Measurements from ENCODE around the gene GTSE1.

The GTSE1 gene

DNA sequence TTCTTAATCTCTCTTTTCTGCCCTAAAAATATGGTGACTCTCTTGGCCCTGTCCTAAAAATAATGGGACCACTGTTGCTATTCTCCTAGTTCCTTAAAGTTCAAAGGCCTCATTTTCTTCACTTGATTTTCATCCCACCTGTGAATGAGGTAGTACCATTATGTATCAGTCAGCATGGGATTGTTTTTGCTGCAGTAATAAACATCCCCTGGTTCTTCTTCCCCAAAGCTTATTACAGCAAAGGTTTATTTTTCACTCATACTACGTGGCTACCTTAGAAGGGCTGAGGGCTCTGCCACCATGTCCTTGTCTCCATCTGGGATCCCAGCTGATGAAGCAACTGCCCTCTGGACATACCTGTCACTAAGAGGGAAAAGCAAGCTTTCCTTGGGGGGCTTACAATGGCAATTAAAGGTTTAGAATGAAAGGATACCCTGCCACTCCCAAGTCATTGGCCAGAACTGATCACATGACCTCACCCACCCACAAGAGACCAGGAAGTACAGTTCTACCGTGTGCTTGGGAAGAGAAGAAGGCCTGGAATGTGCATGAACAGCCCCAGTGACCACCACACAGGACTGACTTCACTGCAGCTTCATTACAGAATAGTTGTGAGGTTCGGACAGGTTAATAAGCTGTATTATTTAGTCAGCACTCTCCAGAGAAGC, 21.1 kb upstream of the GTSE1 start:
- Histone ChIP-seq H3K27me3 (ENCODE audit: control insufficient read depth, insufficient read depth, low read length) (no peaks in the 10 kb centered on the region), H3K4me2 (ENCODE audit: low read length) (no peak overlapping the region), H3K4me3 (ENCODE audit: low read depth, low read length) (no peak overlapping the region), H3K9ac (no peak overlapping the region), H3K79me2 (no peaks in the 10 kb centered on the region), H2AFZ (no peak overlapping the region), H3K27ac (no peak overlapping the region), H3K36me3 (ENCODE audit: control insufficient read depth, insufficient read depth, low read length) (no peaks in the 10 kb centered on the region), H3K9me3 (ENCODE audit: control insufficient read depth, low read length) (no peaks in the 10 kb centered on the region), H3K4me1 (no peaks in the 10 kb centered on the region)
- TF ChIP-seq, protein P1, sequence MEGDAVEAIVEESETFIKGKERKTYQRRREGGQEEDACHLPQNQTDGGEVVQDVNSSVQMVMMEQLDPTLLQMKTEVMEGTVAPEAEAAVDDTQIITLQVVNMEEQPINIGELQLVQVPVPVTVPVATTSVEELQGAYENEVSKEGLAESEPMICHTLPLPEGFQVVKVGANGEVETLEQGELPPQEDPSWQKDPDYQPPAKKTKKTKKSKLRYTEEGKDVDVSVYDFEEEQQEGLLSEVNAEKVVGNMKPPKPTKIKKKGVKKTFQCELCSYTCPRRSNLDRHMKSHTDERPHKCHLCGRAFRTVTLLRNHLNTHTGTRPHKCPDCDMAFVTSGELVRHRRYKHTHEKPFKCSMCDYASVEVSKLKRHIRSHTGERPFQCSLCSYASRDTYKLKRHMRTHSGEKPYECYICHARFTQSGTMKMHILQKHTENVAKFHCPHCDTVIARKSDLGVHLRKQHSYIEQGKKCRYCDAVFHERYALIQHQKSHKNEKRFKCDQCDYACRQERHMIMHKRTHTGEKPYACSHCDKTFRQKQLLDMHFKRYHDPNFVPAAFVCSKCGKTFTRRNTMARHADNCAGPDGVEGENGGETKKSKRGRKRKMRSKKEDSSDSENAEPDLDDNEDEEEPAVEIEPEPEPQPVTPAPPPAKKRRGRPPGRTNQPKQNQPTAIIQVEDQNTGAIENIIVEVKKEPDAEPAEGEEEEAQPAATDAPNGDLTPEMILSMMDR (IDR thresholded peaks at IDR 0.05), result no peak

DNA sequence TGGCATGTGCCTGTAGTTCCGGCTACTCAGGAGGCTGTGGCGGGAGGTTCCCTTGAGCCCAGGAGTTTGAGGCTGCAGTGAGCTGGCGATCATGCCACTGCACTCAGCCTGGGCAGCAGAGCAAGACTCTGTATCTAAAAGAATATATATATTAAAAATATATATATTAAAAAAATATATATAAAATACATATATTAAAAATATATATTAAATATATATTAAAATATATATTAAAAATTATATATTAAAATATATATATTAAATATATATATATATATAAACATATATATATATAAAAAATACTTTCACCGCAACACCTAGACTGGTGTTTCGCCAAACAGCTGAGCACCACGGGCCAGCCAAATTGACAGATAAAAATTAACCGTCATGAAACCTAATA, 20.1 kb upstream of the GTSE1 start:
- Histone ChIP-seq H3K36me3 (ENCODE audit: control insufficient read depth, insufficient read depth, low read length) (no peaks in the 10 kb centered on the region), H2AFZ (no peak overlapping the region), H3K4me2 (ENCODE audit: low read length) (no peak overlapping the region), H3K4me3 (ENCODE audit: low read depth, low read length) (no peak overlapping the region), H3K79me2 (no peaks in the 10 kb centered on the region), H3K27ac (no peak overlapping the region), H3K9me3 (ENCODE audit: control insufficient read depth, low read length) (no peaks in the 10 kb centered on the region), H3K4me1 (no peaks in the 10 kb centered on the region), H3K9ac (no peak overlapping the region), H3K27me3 (ENCODE audit: control insufficient read depth, insufficient read depth, low read length) (no peaks in the 10 kb centered on the region)
- TF ChIP-seq, protein P1 (IDR thresholded peaks at IDR 0.05), result no peak

DNA sequence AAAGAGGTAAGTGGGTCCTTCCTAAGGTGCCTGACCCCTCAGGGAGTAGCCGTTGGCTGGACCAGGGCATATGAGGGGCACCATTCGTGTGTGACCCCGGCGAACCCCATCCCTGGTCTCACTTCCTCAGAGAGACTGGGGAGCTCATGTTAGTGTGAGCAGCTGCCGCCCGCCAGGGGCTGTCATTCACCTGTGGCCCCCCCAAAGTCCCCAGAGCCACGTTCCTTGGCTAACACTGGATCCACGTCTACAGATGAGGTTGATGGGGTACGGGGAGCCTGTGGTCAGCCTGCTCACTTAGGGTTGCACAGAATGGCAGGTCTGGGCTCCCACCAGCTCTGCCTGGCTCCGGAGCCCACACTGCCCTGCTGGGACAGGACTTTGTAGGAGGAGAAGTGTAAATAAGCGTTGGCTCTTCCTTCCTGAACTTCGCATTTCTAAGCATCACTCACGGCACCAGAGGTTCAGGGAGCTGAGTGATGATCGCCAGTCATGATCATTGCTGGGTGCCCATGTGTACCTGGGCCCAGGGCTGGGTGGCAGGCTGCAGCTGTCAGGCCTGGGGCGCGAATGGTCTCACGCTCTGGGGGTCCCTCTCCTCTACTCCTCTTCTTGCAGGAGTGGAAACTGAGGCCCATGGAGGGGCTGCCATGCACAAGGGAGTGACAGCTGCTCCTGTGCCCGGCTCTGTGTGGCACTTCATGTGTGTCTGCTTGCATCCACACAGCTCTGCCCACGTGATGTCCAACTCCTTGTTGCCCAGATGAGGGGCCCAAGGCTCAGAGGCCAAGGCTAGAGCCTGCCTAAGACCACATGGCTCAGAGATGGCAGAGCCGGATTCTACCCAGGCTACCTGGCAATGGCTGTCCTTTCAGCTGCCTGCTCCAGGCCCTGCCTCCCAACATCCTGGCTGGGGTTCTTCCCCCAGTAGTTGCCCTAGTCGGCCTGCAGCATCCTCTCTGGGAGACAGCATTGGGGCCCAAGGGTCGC, 17.7 kb upstream of the GTSE1 start:
- Histone ChIP-seq H3K36me3 (ENCODE audit: control insufficient read depth, insufficient read depth, low read length) (no peaks in the 10 kb centered on the region), H3K9ac (no peak overlapping the region), H3K27ac (no peak overlapping the region), H3K79me2 (no peaks in the 10 kb centered on the region), H3K4me3 (ENCODE audit: low read depth, low read length) (no peak overlapping the region), H3K27me3 (ENCODE audit: control insufficient read depth, insufficient read depth, low read length) (no peaks in the 10 kb centered on the region), H2AFZ (no peak overlapping the region), H3K9me3 (ENCODE audit: control insufficient read depth, low read length) (no peaks in the 10 kb centered on the region), H3K4me1 (no peaks in the 10 kb centered on the region), H3K4me2 (ENCODE audit: low read length) (no peak overlapping the region)
- TF ChIP-seq, protein P1 (IDR thresholded peaks at IDR 0.05), result no peak

DNA sequence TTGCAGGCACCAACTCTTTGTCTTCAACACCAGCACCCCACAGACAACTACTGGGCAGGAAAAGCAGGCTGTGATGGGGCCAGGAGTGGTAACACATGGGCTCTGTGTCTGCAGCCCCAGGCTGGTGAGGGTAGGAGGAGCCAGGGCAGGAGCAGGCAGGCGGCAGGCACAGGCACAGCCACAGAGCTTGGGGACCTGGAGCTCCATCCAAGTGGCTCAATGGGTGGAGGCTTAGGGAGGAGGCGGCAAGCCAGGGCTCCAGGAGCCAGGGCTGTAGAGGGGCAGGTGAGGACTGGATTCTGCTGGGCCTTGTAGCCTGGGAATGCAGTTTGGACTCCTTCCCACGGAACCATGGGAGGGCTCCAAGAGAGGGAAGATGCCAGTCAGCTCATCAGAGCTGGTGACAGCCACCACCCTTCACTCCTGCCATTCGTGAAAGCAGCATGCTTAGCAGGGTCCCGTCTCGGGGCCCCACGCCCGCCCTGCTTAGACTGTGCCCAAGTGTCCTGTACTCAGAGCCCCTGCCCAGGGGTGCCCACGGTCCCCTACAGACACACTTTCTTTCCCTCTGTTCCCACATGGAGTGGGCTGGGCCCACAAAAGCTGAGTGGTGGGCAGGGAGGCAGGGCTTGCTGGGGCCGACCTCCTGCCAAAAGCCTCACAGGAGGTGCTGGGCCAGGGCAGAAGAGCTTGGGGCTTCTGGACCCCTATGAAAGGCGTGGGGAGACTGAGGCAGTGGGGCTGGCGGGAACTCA, 16.4 kb upstream of the GTSE1 start:
- no peaks in the 10 kb centered on the region for H3K27me3 ChIP-seq (ENCODE audit: control insufficient read depth, insufficient read depth, low read length)
- H2AFZ ChIP-seq, result no peak overlapping the region
- no peak overlapping the region for H3K27ac ChIP-seq
- no peaks in the 10 kb centered on the region for H3K9me3 ChIP-seq (ENCODE audit: control insufficient read depth, low read length)
- H3K4me2 ChIP-seq (ENCODE audit: low read length), result no peak overlapping the region
- TF ChIP-seq, protein P1 (IDR thresholded peaks at IDR 0.05), result no peak
- H3K36me3 ChIP-seq (ENCODE audit: control insufficient read depth, insufficient read depth, low read length), result no peaks in the 10 kb centered on the region
- H3K9ac ChIP-seq, result no peak overlapping the region
- H3K4me1 ChIP-seq, result no peaks in the 10 kb centered on the region
- no peak overlapping the region for H3K4me3 ChIP-seq (ENCODE audit: low read depth, low read length)
- no peaks in the 10 kb centered on the region for H3K79me2 ChIP-seq

Data from parathyroid adenoma (tissue), 2 donors.